Caco-2 (cell line): Measurements from ENCODE around the gene FBXW7. TPM values are rescaled to one million over a fixed set of nuclear protein-coding genes. Genes with fewer than 3 reads are reported as not detected.
A peak's percentile ranks its signal among the peaks of the same experiment; 100 is the strongest.

Source experiments
- BruUV-seq: library from RNA; stranded (reverse); fragments of 400-500 nt; replicated peaks from 2 replicates; lab custom pipeline; 2021; lab: Mats Ljungman, UMichigan
- CTCF ChIA-PET: fragments of 300-600 bp; sonication (Branson Sonifier 250); formaldehyde crosslinking; loops from one replicate; lab custom pipeline; 2022; ENCODE audit warnings: antibody characterized with exemption; lab: Charles Lee
- POLR2A ChIA-PET: fragments of 300-600 bp; sonication (Branson Sonifier 250); formaldehyde crosslinking; loops from one replicate; lab custom pipeline; 2022; ENCODE audit warnings: antibody characterized with exemption; lab: Charles Lee
- DNase-seq, 2 experiments: peaks; one replicate each; pipeline versions ENCODE4 v3.0.0 to v3.0.0-alpha.2; 2020 to 2022
- H3K27me3 ChIP-seq: replicated peaks from 2 replicates; pipeline ENCODE4 v1.6.0; 2011; ENCODE audit warnings: low read length; ENCODE audit not compliant: control insufficient read depth, insufficient read depth
- H3K36me3 ChIP-seq: 2 replicates; pipeline ENCODE4 v1.5.1; 2011; ENCODE audit warnings: low read length; ENCODE audit not compliant: control insufficient read depth, insufficient read depth
- H3K4me1 ChIP-seq: fragments of 250-450 bp; sonication (Bioruptor Pico); 2 replicates; pipeline ENCODE4 v1.5.1; 2020; ENCODE audit warnings: mild to moderate bottlenecking
- H3K4me3 ChIP-seq: 2 replicates; pipeline ENCODE4 v1.5.1; 2011; ENCODE audit warnings: low read depth, mild to moderate bottlenecking, control low read depth, low read length
- H3K9me3 ChIP-seq: fragments of 250-450 bp; sonication (Bioruptor Pico); 2 replicates; pipeline ENCODE4 v1.5.1; 2020; ENCODE audit warnings: mild to moderate bottlenecking, moderate library complexity
- H3K27ac Mint-ChIP-seq: one replicate; pipeline ENCODE4 v1.8.0; 2022; ENCODE audit warnings: mixed read lengths; ENCODE audit not compliant: unreplicated experiment
- H3K27me3 Mint-ChIP-seq: one replicate; pipeline ENCODE4 v1.8.0; 2022; ENCODE audit warnings: mixed read lengths; ENCODE audit not compliant: insufficient read depth, unreplicated experiment
- H3K36me3 Mint-ChIP-seq: one replicate; pipeline ENCODE4 v1.8.0; 2022; ENCODE audit warnings: mild to moderate bottlenecking, mixed read lengths; ENCODE audit not compliant: insufficient read depth, unreplicated experiment
- H3K4me1 Mint-ChIP-seq: one replicate; pipeline ENCODE4 v1.8.0; 2022; ENCODE audit warnings: low read depth, mixed read lengths; ENCODE audit not compliant: unreplicated experiment
- H3K4me3 Mint-ChIP-seq: one replicate; pipeline ENCODE4 v1.8.0; 2022; ENCODE audit warnings: mild to moderate bottlenecking, moderate library complexity, mixed read lengths; ENCODE audit not compliant: unreplicated experiment
- H3K9me3 Mint-ChIP-seq: one replicate; pipeline ENCODE4 v1.8.0; 2022; ENCODE audit warnings: mixed read lengths; ENCODE audit not compliant: unreplicated experiment
- CTCF ChIP-seq, 2 experiments: fragments of 200-600 bp in 1 of 2; IDR thresholded peaks; 1 replicate in 1 of 2; 2 replicates in 1 of 2; pipeline versions ENCODE4 v1.5.1 to v1.8.0; 2011 to 2022; ENCODE audit warnings: antibody characterized with exemption in 1 of 2, control low read depth in 1 of 2, inconsistent platforms in 1 of 2, low read depth in 1 of 2, low read length in 1 of 2, mild to moderate bottlenecking in 1 of 2, moderate library complexity in 1 of 2; ENCODE audit not compliant: insufficient read depth in 1 of 2, severe bottlenecking in 1 of 2, unreplicated experiment in 1 of 2
- intact Hi-C: fragments of 100-400 bp; cut with micrococcal nuclease; formaldehyde crosslinking; loops from one replicate; pipeline ENCODE4 v1.10.0; 2022; ENCODE audit not compliant: unreplicated experiment
- total RNA-seq: library from RNA; stranded (reverse); gene quantifications from 2 replicates; pipeline ENCODE4 v1.2.3, GENCODE V29; 2022

Gene FBXW7
- total RNA-seq, 1 experiment from 2014 or later = 34.1 TPM

GRCh38 chr4:152443859-152444258 is 92.0 kb downstream of the FBXW7 start:
- no peak for TF ChIP-seq CTCF (IDR thresholded peaks at IDR 0.05; ENCODE audit: insufficient read depth in 1 of 2, low read depth in 1 of 2, low read length in 1 of 2, severe bottlenecking in 1 of 2, unreplicated experiment in 1 of 2)
- no TSS peak for BruUV-seq

GRCh38 chr4:152437561-152437960 is 98.3 kb downstream of the FBXW7 start:
- Histone ChIP-seq H3K9me3 (peaks cover 5% of the 10 kb centered on the region; the same call in 1 of the 2 replicates), H3K27me3 (no peaks in the 10 kb centered on the region), H3K4me1 (peaks cover 5% of the 10 kb centered on the region; the same call in 1 of the 2 replicates), H3K36me3 (no peaks in the 10 kb centered on the region), H3K4me3 (no peak overlapping the region)
- Mint-ChIP-seq H3K27ac (no peak overlapping the region), H3K4me1 (peaks cover 6% of the 10 kb centered on the region), H3K9me3 (no peaks in the 10 kb centered on the region), H3K4me3 (no peak overlapping the region), H3K36me3 (no peaks in the 10 kb centered on the region), H3K27me3 (no peaks in the 10 kb centered on the region)
- TF ChIP-seq CTCF (IDR thresholded peaks at IDR 0.05; ENCODE audit: insufficient read depth in 1 of 2, low read depth in 1 of 2, low read length in 1 of 2, severe bottlenecking in 1 of 2, unreplicated experiment in 1 of 2) = no peak
- no peak for DNase-seq
- intact Hi-C loops = no loop called here
- CTCF ChIA-PET = no interaction called here
- POLR2A ChIA-PET = no interaction called here
- no TSS peak for BruUV-seq

More at GRCh38 chr4:152443859-152444258, 92.0 kb downstream of the FBXW7 start:
- intact Hi-C loops = no loop called here
- Mint-ChIP-seq H3K36me3 (peaks cover 6% of the 10 kb centered on the region), H3K27ac (no peak overlapping the region), H3K4me3 (no peak overlapping the region), H3K4me1 (peaks cover 9% of the 10 kb centered on the region), H3K9me3 (no peaks in the 10 kb centered on the region), H3K27me3 (no peaks in the 10 kb centered on the region)
- no peak for DNase-seq
- ChIA-PET CTCF (no interaction called here), POLR2A (no interaction called here)
- H3K9me3 ChIP-seq = peaks cover 3% of the 10 kb centered on the region; the same call in 1 of the 2 replicates
- H3K4me3 ChIP-seq = no peak overlapping the region
- H3K27me3 ChIP-seq = no peaks in the 10 kb centered on the region
- H3K4me1 ChIP-seq = peaks cover 5% of the 10 kb centered on the region; the same call in 1 of the 2 replicates
- H3K36me3 ChIP-seq = no peaks in the 10 kb centered on the region

GRCh38 chr4:152436384-152436783 is 99.5 kb downstream of the FBXW7 start:
- intact Hi-C loops = loop anchor here (1.0 kb wide), 1 partner anchor 28 kb away; no protein-coding TSS in a partner anchor
- Mint-ChIP-seq H3K27me3 (no peaks in the 10 kb centered on the region), H3K4me3 (no peak overlapping the region), H3K4me1 (peaks cover 8% of the 10 kb centered on the region), H3K9me3 (no peaks in the 10 kb centered on the region), H3K27ac (no peak overlapping the region), H3K36me3 (no peaks in the 10 kb centered on the region)
- POLR2A ChIA-PET = no interaction called here
- BruUV-seq = no TSS peak
- peak; percentile 12 to 35 for TF ChIP-seq CTCF (IDR thresholded peaks at IDR 0.05; ENCODE audit: insufficient read depth in 1 of 2, low read depth in 1 of 2, low read length in 1 of 2, severe bottlenecking in 1 of 2, unreplicated experiment in 1 of 2)
- CTCF ChIA-PET = interaction anchor here (0.7 to 1.4 kb wide), 4 partner anchors 11 to 30 kb away, joined by 3 to 4 read pairs (median 3); no protein-coding TSS in a partner anchor
- Histone ChIP-seq H3K9me3 (peaks cover 5% of the 10 kb centered on the region; the same call in 1 of the 2 replicates), H3K4me1 (peaks cover 13% of the 10 kb centered on the region), H3K4me3 (no peak overlapping the region), H3K36me3 (no peaks in the 10 kb centered on the region), H3K27me3 (no peaks in the 10 kb centered on the region)
- DNase-seq = peak; percentile 37 to 43
